ENCODE data around the gene RHOF. TPM values are rescaled to one million over a fixed set of nuclear protein-coding genes. Genes with fewer than 3 reads are reported as not detected.

The RHOF gene
- total RNA-seq, 2 experiments from 2014 or later = 144 to 157 TPM

GRCh38 chr12:121806546-121807423, 13.3 kb upstream of the RHOF start:
- DNase-seq (no peak), ATAC-seq (ENCODE audit: low read depth) (no peak)
- H3K27me3 Mint-ChIP-seq = no peaks in the 10 kb centered on the region
- H3K27ac Mint-ChIP-seq = peak overlapping the region; percentile 92
- H3K4me1 Mint-ChIP-seq = peaks cover 24% of the 10 kb centered on the region
- H3K36me3 Mint-ChIP-seq = peaks cover 25% of the 10 kb centered on the region
- H3K9me3 Mint-ChIP-seq = no peaks in the 10 kb centered on the region
- POLR2A ChIA-PET = interaction anchor here (0.6 to 22.0 kb wide), 5 partner anchors 18 to 819 kb away, joined by 3 to 931 read pairs (median 3); partner anchors contain the start of genes RHOF and SETD1B
- peak overlapping the region; percentile 98 for H3K4me3 Mint-ChIP-seq

GRCh38 chr12:121806009-121806545, 12.6 kb upstream of the RHOF start:
- POLR2A ChIA-PET = interaction anchor here (0.6 to 22.0 kb wide), 4 partner anchors 17 to 820 kb away, joined by 3 to 931 read pairs (median 5); partner anchors contain the start of genes RHOF and SETD1B

GRCh38 chr12:121805171-121806008, 11.9 kb upstream of the RHOF start:
- ATAC-seq (ENCODE audit: low read depth) = no peak
- Mint-ChIP-seq H3K4me3 (peak overlapping the region; percentile 98), H3K4me1 (peaks cover 19% of the 10 kb centered on the region), H3K27me3 (no peaks in the 10 kb centered on the region), H3K36me3 (peaks cover 28% of the 10 kb centered on the region), H3K27ac (peak overlapping the region; percentile 98), H3K9me3 (no peaks in the 10 kb centered on the region)
- POLR2A ChIA-PET = interaction anchor here (0.9 to 22.0 kb wide), 3 partner anchors 17 to 225 kb away, joined by 3 to 931 read pairs (median 5); partner anchors contain the start of genes RHOF and SETD1B
- peak; percentile 58 for DNase-seq

More at GRCh38 chr12:121806009-121806545, 12.6 kb upstream of the RHOF start:
- ATAC-seq (ENCODE audit: low read depth) (no peak), DNase-seq (no peak)
- peak overlapping the region; percentile 92 for H3K27ac Mint-ChIP-seq
- peaks cover 31% of the 10 kb centered on the region for H3K36me3 Mint-ChIP-seq
- peak overlapping the region; percentile 98 for H3K4me3 Mint-ChIP-seq
- no peaks in the 10 kb centered on the region for H3K27me3 Mint-ChIP-seq
- peaks cover 22% of the 10 kb centered on the region for H3K4me1 Mint-ChIP-seq
- H3K9me3 Mint-ChIP-seq = no peaks in the 10 kb centered on the region

- peaks cover 26% of the 10 kb centered on the region for H3K36me3 Mint-ChIP-seq
- ATAC-seq (ENCODE audit: low read depth) (no peak), DNase-seq (no peak)
- peaks cover 19% of the 10 kb centered on the region for H3K4me1 Mint-ChIP-seq
- peak overlapping the region; percentile 96 for H3K4me3 Mint-ChIP-seq
- POLR2A ChIA-PET = interaction anchor here (0.8 to 31.1 kb wide), 8 partner anchors 2 to 404 kb away, joined by 3 to 931 read pairs (median 4); partner anchors contain the start of genes CFAP251, RHOF, RNF34 and SETD1B
- peak overlapping the region; percentile 98 for H3K27ac Mint-ChIP-seq
- no peaks in the 10 kb centered on the region for H3K27me3 Mint-ChIP-seq
- H3K9me3 Mint-ChIP-seq = no peaks in the 10 kb centered on the region
Observed at GRCh38 chr12:121804417-121805111, 11.1 kb upstream of the RHOF start.

GRCh38 chr12:121803861-121804416, 10.5 kb upstream of the RHOF start, which contains the start of gene SETD1B:
SETD1B (plus strand) TSS chr12:121804009; CDS start chr12:121804738, 729 bp downstream.
- peaks cover 24% of the 10 kb centered on the region for H3K4me1 Mint-ChIP-seq
- peak within 1 kb of the TSS; percentile 96 for H3K4me3 Mint-ChIP-seq
- peaks cover 22% of the 10 kb centered on the region for H3K36me3 Mint-ChIP-seq
- H3K27me3 Mint-ChIP-seq = no peaks in the 10 kb centered on the region
- POLR2A ChIA-PET = interaction anchor here (0.8 to 31.1 kb wide), 7 partner anchors 1 to 404 kb away, joined by 3 to 931 read pairs (median 4); partner anchors contain the start of genes CFAP251, RHOF, RNF34 and SETD1B
- ATAC-seq (ENCODE audit: low read depth) (no peak), DNase-seq (peak; percentile 77)
- peak within 1 kb of the TSS; percentile 98 for H3K27ac Mint-ChIP-seq
- no peaks in the 10 kb centered on the region for H3K9me3 Mint-ChIP-seq

GRCh38 chr12:121802843-121803698, 9.6 kb upstream of the RHOF start:
- ATAC-seq (ENCODE audit: low read depth) (peak; percentile 67), DNase-seq (peak; percentile 90)
- peaks cover 29% of the 10 kb centered on the region for H3K4me1 Mint-ChIP-seq
- H3K27me3 Mint-ChIP-seq = no peaks in the 10 kb centered on the region
- H3K4me3 Mint-ChIP-seq = peak overlapping the region; percentile 89
- no peaks in the 10 kb centered on the region for H3K9me3 Mint-ChIP-seq
- H3K36me3 Mint-ChIP-seq = peaks cover 19% of the 10 kb centered on the region
- H3K27ac Mint-ChIP-seq = peak overlapping the region; percentile 98
- POLR2A ChIA-PET = interaction anchor here (0.5 to 31.1 kb wide), 11 partner anchors 0 to 406 kb away, joined by 3 to 931 read pairs (median 5); partner anchors contain the start of genes CFAP251, ORAI1, RHOF and SETD1B

DNA sequence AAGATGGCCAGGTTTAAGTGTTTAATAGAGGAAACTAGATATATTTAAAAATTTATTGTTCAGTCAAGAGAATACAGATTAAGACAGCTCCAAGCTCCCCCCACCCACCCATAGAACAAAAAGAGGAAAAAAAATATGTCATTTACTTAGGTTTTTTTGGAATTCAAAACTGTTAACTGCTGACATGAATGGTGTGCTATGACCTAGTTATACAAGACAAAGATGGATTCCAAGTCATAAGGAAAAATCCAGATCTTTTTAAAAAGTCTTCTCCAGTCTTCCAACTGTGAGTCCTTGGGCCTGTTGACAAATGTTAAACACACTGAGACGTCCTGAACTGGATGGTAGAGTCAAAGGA, 9.0 kb upstream of the RHOF start:
- ATAC-seq (ENCODE audit: low read depth) (no peak), DNase-seq (no peak)
- Mint-ChIP-seq H3K4me1 (peaks cover 31% of the 10 kb centered on the region), H3K4me3 (peak overlapping the region; percentile 89), H3K36me3 (peaks cover 20% of the 10 kb centered on the region), H3K9me3 (no peaks in the 10 kb centered on the region), H3K27me3 (no peaks in the 10 kb centered on the region), H3K27ac (peak overlapping the region; percentile 98)
- POLR2A ChIA-PET = interaction anchor here (0.8 to 31.1 kb wide), 11 partner anchors 0 to 223 kb away, joined by 3 to 931 read pairs (median 5); partner anchors contain the start of genes CFAP251, ORAI1, PSMD9 and RHOF

GRCh38 chr12:121801595-121802484, 8.4 kb upstream of the RHOF start:
- H3K27me3 Mint-ChIP-seq = no peaks in the 10 kb centered on the region
- H3K4me1 Mint-ChIP-seq = peaks cover 31% of the 10 kb centered on the region
- peaks cover 21% of the 10 kb centered on the region for H3K36me3 Mint-ChIP-seq
- H3K9me3 Mint-ChIP-seq = no peaks in the 10 kb centered on the region
- ATAC-seq (ENCODE audit: low read depth) (no peak), DNase-seq (no peak)
- H3K4me3 Mint-ChIP-seq = peak overlapping the region; percentile 89
- peak overlapping the region; percentile 98 for H3K27ac Mint-ChIP-seq
- POLR2A ChIA-PET = interaction anchor here (0.6 to 31.1 kb wide), 11 partner anchors 1 to 842 kb away, joined by 3 to 931 read pairs (median 5); partner anchors contain the start of genes CFAP251, ORAI1, PSMD9 and RHOF

GRCh38 chr12:121800694-121801594, 7.5 kb upstream of the RHOF start:
- peaks cover 25% of the 10 kb centered on the region for H3K4me1 Mint-ChIP-seq
- H3K27me3 Mint-ChIP-seq = no peaks in the 10 kb centered on the region
- DNase-seq = peak; percentile 80
- H3K4me3 Mint-ChIP-seq = peak overlapping the region; percentile 89
- peaks cover 17% of the 10 kb centered on the region for H3K36me3 Mint-ChIP-seq
- POLR2A ChIA-PET = interaction anchor here (0.6 to 31.1 kb wide), 10 partner anchors 2 to 841 kb away, joined by 3 to 931 read pairs (median 4); partner anchors contain the start of genes CFAP251, PSMD9, RHOF and SETD1B
- peak; percentile 5 for ATAC-seq (ENCODE audit: low read depth)
- no peaks in the 10 kb centered on the region for H3K9me3 Mint-ChIP-seq
- H3K27ac Mint-ChIP-seq = peak overlapping the region; percentile 98

Data from activated naive CD8-positive, alpha-beta T cell treated with anti-CD3 and anti-CD28 coated beads, Interleukin-2, amount 10 ng/mL, durations not matched to agents 7 days and 5 days (primary cell).